NOMO-1 (cell line): ENCODE results near the gene SDK1.
"Not testable (repeated sequence)": the region's sequence is repeated elsewhere in the genome, so short reads cannot be mapped to it uniquely, and the experiment has no call there.

Experiments
- DNase-seq, 2 experiments: peaks; one replicate each; lab custom pipeline; 2025; ENCODE audit not compliant: unreplicated experiment in 2 of 2; lab: John Stamatoyannopoulos, UW

SDK1 gene

DNA sequence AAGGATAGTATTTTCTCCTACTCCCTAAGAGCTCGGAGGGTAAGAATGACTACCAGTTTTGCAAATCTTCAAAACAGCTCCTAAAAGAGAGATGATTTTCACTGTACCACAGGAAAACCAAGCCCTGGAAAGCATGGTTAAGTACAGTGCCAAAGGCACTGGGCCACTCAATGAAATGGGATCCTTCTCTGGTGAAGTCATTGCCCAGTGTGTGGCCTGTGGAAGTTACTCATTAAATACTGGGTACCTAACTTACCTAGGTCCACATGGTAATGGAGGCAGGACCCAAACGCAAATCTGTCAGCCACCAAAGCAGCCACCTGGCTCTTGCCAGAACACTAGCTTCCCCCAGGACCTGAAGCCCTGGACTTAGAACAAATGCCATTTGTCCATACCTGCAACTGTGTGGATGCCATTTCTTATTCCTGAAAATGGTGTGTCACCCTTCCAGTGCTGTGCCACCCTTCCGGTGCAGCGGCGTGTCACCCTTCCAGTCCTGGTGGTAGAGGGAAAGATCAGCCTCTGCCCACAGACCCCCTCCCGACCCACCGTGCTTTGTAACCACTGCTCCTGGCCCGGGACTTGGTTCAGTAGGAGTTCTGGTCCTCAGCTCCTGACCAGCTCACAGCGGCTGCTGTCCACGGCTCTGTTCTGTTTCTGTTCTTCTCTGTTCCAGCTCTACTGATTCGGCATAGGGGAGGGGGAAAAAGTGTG, 659.2 kb downstream of the SDK1 start:
- DNase-seq: no peak

DNA sequence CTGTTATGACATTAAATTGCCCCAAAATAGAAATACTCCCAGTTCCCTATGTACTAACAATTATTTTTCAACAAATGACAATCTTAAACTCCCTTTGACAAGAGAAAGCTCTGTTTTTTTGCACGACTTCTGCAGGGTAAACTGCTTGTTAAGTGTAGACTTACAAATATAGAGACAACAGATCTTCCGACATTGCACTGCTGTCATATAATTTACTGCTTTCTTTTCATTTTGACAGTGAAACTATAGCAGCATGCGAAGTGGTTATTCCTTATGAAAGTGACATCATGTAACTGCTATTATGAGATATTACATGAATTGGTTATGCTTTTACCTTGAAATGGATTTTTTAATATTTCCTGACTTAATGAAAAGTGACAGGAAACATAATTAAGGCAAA, 659.9 kb downstream of the SDK1 start:
- no peak for DNase-seq

DNA sequence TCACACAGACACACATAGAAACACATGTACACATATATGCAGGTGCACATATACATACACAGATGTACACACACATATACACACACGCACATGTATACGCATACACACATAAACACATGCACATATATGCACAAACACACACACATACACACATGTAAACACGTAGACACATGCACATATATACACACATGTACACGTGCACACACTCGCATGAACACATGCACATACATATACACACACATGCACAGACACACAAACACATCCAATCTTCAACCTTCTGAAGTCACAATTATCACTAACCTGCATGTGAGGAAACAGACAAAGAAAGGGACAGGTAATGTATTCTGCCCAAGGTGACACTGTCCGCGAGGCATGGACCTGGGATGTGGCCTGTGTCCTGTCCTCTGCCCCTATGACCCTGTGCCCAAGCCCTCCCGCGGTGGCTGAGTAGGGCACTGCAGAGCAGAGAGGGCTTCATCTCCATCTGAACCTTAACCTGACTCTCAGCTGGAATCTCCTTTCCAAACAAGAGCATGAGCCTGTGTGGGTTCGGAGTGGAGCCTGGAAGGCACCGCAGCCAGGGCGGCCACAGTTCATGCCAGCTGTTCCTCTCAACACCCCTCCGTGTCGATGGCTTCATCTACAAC, 660.9 kb downstream of the SDK1 start:
- no peak for DNase-seq

DNA sequence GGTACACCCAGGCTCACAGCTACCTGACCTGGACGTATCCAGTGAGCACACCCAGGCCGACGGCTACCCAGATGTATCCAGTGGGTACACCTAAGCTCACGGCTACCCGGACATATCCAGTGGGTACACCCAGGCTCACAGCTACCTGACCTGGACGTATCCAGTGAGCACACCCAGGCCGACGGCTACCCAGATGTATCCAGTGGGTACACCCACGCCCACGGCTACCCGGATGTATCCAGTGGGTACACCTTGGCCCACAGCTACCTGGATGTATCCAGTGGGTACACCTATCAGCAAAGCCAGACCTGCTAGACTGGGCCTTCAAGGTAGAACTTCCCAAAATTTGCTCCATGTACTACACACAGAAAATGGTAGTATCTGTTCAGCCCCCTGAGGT, 662.7 kb downstream of the SDK1 start:
- not testable (repeated sequence) for DNase-seq

DNA sequence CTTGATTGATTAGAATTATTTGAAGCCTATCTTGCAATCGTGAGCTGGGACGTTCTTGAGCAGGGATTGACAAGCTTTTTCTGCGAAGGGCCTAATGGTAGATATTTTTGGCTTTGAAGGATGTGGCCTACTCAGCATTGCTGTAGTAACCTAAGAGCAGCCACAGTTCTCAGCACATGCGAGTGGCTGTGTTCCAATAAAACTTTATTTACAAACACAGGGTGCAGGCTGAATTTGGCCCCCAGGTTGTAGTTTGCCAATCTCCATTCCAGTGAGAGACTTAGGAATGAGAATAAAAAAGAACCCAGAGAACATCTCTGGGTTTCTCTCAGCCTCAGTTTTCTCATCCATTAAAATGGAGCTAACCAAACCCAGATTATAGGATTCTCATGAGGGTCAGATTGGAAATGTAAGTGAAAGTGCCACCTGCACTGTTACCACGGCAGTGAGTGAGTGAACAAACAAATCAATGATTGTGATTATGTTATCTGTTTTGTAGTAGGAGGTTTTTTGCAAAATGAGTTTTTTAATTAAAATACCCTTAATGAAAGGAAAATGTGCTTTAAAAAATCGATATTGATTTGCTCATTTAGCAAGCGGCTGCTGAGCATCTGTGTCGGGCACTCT, 664.0 kb downstream of the SDK1 start:
- no peak for DNase-seq

DNA sequence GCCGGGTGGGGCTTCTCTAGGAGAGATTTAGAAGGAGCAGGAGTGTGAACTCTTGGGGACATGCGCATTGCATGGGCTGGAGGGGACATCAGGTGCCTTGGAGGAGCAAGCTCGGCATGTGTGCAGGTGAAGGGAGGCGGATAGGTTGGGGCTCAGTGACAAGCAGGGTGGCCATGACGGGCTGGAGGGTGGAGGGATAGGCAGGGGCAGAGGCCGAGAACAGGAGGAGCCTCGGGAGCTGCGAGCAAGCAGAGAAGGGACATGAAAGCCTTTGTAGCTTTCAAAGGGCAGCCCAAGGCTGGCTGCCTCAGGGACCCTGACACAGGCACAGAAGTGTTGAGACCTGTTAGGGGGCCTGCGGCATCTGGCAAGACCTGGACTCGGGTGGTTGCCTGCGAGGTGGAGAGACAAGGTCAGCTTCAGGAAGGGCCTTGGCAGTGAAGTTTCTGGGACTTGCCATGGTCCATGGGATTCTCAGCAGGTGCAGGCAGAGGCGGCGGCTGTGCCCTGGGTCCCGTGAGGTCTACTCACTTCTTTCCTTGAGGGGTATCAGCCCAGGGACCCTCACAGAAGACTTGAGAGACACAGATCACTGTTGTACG, 664.8 kb downstream of the SDK1 start:
- DNase-seq: no peak

DNA sequence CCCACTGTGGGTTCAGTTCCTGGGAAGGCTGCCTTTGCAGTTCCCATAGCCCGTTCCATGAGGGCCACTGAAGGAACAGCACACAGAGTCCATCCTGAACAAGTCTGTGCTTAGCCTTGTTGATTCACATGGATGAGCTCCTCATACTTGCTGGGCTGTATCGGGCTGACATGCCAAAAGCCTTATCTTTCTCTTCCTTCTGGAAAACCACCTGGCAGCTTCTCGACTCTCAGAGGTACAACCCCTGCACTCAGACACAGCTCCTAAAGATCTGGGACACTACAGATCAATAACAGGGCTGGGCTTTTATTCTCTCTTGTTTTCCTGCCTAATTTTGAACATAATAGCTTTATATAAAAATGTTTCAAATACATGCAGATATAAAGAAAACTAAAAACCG, 667.2 kb downstream of the SDK1 start:
- no peak for DNase-seq

DNA sequence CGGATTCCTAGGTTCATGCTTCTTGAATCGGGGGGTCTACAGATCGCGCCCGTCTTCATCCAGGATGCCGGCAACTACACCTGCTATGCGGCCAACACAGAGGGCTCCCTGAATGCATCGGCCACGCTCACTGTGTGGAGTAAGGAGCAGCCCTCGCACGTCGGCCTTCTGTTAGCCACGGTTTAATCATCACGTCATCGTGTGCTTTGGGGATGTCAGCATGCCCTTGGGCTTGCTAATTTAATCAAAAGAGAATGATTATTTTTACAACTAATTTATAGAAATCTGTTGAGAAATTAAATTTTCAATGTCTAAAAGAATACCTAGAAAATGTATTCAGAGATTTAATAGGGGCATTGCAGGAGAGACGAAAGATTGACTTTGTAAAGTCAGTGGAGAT, 668.2 kb downstream of the SDK1 start:
- no peak for DNase-seq

DNA sequence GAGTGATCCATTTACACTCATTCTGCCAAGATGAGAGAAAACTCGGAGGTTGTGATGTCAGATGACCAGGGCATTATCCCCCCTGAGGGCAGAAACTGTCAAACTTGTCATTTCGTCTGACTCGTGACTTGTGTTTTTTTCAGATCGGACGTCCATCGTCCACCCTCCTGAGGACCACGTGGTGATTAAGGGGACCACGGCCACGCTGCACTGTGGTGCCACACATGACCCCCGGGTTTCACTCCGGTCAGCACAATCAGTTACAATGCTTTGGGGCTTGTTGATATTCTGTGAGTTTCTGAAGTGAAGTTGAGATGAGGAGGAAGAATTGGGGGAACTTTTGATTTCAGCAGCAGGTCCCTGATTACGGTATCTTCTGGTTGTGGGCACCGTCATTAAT, 670.3 kb downstream of the SDK1 start:
- DNase-seq: no peak

DNA sequence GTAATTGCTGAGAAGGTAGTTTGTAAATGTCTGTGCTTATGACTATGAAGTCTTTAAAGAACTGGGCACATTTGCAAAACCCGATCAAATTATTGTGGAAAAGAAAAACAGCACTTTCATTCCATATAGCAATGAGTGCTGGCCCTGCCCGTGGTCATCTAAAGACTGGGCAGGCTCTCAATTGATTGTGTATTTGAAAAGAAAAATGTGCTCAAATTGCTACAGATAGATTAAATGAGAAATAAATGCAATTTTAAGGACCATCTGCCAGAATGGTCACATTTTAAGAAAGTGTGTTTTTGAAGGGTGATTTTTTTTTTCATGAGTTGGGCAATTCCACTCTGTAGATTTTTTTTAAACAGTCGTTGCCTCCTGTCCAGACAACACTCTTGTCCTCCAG, 672.2 kb downstream of the SDK1 start:
- DNase-seq: no peak

DNA sequence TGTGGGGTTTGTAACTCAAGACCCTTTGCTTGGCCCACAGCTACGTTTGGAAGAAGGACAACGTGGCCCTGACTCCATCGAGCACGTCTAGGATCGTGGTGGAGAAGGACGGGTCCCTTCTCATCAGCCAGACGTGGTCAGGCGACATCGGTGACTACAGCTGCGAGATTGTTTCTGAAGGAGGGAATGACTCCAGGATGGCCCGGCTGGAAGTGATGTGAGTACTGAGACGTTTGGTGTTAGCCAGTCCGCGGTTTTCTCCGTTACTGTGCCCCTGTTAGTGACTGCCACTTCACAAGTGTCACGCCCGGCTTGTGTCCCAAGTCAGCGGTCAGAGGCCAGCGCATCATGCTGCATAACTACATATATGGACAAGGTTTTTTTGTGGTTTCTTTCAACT, 673.3 kb downstream of the SDK1 start:
- no peak for DNase-seq

DNA sequence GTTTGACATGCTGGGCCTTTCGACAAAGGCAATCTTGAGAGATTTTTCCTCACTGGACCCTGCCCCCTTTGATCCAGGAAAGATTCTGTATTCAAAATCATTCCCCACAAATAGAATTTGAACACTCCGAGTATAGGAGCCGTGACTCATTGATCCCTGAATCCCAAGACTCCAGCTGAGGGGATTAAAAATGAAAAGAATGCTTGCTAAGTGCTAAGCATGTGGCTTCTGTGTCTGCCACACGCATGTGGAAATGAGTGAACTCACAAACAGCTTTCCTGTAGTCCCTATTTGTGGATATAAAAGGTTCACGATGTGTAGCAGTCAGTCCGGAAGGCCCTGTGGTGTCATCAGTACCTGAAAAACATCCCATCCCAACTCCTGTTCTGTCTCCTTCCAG, 674.3 kb downstream of the SDK1 start:
- no peak for DNase-seq

DNA sequence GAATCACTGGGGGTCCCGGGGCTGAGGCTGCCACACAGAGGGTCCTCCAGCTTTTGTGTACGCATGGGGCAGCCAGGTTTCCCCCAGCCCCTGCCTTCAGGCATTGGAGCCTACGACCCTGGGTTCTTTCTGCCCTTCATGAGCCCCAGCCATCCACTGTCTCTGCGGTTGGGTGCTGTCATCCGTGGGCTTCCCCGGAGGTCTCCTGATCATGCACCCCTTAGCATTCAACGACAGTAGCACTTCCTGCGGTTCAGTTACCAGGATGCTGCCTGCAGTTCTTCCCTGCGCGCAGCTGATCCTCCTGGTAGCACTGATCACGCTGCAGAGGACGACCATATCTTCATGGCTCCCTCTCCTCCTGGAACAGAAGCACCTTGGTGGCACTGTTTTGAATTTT, 676.3 kb downstream of the SDK1 start:
- no peak for DNase-seq

DNA sequence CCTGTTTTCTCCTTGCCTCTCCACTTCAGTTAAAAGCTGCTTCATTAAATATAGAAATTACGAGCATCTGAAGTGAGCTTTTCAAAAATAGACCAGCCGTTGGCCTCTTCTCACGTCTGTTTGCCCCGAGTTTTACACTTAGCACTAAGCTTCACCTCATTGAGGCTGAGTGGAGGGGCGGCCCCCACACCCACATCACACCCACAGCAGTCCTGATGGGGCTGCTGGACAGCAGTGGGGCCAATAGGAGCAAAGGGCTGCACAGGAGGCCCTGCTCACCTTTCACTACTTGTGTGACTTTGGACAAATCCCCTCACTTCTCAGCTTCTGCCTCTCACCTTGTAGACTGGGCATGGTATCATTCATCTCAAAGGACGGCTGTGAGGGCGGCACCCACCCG, 677.8 kb downstream of the SDK1 start:
- no peak for DNase-seq

DNA sequence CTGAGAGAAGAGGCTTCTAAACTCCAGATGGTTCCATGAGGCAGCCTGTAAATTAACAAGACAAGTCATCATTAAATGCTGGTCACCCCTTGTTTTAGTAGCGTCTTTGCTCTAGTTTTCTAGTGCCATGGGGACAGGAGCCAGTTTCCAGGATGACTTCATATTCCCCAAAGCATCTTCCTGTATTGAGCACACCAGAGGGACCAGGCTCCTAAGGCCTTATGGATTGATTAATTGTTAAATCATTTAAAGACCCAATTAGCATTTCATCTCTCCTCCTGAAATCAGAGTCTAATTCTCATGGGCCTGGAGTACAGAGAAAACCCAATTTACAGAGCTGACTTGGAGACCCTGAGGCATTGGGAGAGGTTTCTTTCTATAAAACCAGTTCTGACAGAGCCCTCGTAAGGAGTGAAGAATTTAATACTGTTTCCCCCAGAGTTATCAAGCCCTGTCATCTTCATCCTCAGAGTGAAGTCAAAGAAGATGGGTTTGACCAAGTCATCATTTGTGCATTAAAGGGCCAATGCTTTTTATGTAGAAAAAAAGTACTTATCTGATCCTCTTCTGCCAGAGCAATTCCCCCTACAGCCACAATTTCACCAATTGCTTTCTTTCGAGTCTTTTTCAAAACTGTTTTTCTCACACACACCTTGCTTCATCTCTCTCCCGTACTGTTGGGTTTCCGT, 678.7 kb downstream of the SDK1 start:
- DNase-seq: no peak

DNA sequence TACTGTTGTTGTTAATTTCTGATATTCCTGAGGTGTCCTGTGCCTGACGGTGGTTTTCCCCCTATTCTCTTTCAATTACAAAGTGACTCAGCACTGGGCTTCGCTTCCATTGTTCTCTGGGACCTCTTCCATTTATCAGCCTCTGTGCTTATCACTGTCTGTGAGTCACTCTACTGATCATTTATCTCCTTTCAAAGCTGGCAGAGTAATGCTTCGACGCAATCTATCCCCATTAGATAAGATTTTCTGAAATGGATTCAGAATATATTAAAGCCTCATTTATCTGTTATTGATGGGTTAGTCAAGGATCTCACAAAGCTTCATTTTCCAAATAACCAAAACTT, 679.2 kb downstream of the SDK1 start:
- no peak for DNase-seq

DNA sequence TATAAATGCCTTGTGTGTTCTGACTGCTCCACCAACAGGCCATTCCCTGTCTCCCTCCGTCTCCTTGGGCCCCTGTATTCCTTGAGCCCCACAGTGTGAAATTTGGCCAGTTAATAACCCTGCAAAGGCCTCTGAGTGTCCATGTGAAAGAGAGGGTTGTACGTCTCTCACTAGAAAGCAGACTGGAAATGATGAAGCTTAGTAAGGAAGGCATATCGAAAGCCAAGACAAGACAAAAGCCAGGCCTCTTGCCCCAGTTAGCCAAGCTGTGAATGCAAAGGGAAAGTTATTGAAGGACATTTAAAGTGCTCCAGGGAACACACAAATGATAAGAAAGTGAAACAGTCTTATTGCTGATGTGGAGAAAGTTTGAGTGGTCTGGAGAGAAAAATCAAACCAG, 680.2 kb downstream of the SDK1 start:
- no peak for DNase-seq

DNA sequence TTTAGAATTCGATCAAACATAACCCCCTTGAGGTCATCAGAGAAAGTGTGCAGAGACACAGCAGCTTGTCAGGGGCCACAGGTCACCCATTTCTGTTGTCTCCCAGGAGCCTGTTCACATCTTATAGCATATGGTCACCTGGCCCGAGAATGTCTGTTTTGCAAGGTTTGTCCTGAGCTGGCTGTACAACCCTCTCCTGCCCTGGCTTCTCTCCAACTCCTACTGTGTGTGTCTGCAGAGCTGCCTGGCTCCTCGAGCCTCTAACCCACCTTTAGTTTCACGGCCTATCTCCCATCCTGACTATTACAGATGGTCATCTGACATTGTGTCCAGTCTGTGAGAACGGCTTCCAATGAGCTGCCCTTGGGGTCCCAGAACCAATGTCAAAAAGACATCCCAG, 683.4 kb downstream of the SDK1 start:
- DNase-seq: no peak

DNA sequence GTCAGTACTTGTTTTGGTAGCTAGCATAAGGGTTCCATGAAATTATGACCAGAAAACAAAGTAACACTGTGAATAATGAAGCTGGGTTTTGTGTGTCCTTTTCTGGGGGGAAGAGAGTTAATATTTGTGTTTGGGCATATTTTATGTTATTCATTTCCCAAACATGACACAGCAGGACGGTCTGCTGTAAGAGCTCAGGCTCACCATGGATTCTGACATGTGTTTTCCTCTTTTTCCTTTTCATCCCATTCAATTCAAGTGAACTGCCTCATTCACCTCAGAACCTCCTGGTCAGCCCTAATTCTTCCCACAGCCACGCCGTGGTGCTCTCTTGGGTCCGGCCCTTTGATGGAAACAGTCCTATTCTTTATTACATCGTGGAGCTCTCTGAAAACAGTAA, 685.9 kb downstream of the SDK1 start:
- no peak for DNase-seq

DNA sequence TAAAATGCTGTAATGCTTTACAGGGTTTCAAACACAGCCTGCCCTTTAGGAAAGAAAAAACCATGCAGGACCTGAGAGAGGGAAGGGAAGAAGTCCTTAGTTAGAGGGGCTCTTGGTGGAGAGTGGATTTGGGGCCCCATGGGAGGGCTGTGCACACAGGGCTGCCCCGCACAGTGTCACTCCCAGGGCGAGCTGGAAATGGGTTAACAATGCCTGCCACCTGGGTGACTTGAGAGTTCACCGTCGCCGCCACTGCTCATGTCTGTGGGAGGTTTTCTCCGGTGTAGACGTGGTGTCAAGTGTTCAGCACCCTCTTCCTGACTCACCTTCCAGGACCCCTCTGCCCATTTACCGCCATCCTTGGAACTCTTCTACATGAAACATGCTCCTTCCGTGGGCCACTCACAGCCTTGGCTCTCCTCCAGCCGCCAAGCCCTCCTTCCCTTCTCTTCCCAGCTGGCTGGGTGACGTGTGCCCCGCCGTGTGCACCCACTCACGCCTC, 686.4 kb downstream of the SDK1 start:
- no peak for DNase-seq

DNA sequence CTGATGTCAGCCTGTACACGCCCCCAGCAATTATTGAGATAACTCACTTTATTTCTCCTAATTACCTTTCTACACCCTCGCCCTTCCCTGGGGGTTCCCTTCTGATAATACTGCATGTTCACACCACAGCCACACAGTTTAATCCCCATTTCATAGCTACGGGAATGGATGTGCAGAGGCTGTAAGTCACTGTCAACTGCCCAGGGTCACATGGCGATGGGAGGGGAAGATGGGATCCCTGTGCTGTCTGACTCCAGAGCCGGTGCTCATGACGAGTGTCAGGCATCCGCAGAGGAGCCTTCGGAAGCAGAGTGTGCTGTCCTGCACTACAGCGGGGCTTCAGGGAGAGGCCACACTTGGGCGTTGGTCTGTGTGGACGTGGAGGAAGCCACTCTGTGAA, 688.7 kb downstream of the SDK1 start:
- no peak for DNase-seq
